Stimulated activated CD8-positive, alpha-beta memory T cell treated with anti-CD3 and anti-CD28 coated beads, Interleukin-15, amount 100 ng/mL, for 4 hours (primary cell): ENCODE data around the gene GTF2I.
"Not testable (repeated sequence)": the region's sequence is repeated elsewhere in the genome, so short reads cannot be mapped to it uniquely, and the experiment has no call there.

ENCODE experiments used
- DNase-seq, 2 donors: peaks; one replicate each; pipeline ENCODE4 v3.0.0-alpha.2; 2020; ENCODE audit warnings: low read depth in 2 of 2

GTF2I gene

GRCh38 chr7:74717889-74718288 is 60.4 kb downstream of the GTF2I start:
- DNase-seq = no peak

- DNase-seq = no peak
These were observed 60.8 kb downstream of the GTF2I start for GRCh38 chr7:74718336-74718735.

- DNase-seq = no peak
These were observed 64.6 kb downstream of the GTF2I start for GRCh38 chr7:74722153-74722552.

GRCh38 chr7:74725840-74726239 is 68.3 kb downstream of the GTF2I start:
- no peak for DNase-seq

DNA sequence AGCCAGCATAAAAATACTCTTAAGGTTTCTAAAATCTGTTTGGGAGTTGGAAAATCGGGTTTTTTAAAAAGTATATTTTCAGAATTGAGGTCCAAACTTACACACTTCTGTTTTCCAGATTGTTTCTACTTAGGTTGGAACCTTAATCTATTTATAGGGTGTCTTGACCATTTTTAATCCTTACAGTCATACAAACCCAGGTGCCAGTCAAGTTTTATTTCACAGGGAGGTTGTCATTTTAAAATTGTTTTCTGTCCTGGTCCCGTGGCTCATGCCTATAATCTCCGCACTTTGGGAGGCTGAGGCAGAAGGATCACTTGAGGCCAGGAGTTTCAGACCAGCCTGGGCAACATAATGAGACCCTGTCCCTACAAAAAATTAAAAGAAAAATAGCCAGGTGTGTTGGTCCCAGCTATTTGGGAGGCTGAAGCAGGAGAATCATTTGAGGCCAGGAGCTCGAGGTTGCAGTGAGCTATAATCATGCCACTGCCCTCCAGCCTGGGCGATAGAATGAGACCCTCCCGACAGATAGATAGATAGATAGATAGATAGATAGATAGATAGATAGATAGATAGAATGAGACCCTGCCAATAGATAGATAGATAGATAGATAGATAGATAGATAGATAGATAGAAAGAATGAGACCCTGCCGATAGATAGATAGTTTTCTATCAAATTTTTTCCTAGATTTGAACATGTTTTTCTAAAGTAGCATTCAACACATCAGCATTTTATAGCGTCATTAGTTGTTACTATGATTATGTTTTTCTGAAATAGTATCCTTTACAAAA is 69.0 kb downstream of the GTF2I start:
- DNase-seq = no peak

DNA sequence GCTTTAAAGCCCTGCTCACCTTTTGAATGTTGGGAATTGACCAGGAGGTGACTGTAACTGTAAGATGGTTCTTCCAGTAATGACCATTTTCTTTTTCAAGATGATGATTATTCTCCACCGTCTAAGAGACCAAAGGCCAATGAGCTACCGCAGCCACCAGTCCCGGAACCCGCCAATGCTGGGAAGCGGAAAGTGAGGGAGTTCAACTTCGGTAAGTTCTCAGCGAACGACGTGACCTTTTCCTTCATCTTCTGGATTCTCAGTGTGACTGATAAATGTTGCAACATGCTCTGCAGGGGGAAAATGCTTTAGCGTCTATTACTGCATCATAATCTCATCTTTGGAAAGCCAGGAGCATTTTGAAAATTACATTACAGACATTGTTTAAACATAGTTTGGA is 71.2 kb downstream of the GTF2I start:
- DNase-seq = not testable (repeated sequence)

DNA sequence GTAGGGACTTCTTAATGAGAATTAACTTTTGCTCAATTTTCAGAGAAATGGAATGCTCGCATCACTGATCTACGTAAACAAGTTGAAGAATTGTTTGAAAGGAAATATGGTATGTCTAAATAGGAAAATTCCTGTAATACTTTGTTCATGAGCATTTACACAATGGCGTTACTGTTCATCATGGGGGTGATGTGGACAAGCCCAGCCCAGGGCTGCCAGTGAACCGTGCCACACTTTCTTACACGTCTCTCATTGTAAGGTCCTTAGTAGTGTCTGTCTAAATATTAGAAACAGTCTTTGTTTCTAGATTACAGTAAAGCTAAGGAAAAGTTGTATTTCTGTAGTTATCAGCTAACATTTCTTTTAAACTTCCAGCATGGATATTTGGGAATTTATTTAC is 72.7 kb downstream of the GTF2I start:
- not testable (repeated sequence) for DNase-seq

DNA sequence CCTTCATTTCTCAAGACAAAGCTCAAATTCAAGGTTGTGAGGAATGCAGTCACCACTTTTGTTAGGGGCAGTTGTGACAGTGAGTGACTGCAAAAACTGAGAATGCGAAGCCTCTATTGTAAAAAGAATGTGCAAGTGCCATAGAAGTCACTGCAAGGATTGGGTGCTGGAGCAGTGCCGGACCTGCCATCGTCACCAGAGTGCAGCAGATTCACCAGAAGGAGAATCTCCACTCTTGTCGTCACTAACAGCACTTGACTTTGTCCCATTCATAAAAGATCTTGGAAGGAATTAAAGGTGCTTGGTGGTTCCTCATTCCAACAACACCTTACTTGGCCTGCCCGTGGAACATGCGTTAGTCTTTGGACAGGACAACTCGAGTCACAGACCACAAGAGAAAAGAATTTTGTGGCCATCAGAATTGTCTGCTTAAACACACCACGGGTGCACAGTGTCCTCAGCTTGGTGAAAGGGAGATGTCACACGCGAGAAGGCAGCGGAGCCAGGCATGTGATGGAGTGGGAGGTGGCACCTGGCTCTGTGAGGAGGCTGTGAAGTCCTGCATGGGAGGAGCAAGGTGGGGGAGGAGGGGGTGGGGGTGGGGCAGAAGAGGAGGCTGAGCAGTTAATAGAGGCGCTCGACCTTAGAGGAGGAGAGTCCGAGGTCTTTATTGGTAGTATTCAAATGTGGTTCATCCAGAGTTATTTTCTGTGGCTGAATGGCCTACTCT is 82.6 kb downstream of the GTF2I start:
- DNase-seq = not testable (repeated sequence)

- DNase-seq = not testable (repeated sequence)
These were observed 86.5 kb downstream of the GTF2I start for GRCh38 chr7:74743936-74744557.

DNA sequence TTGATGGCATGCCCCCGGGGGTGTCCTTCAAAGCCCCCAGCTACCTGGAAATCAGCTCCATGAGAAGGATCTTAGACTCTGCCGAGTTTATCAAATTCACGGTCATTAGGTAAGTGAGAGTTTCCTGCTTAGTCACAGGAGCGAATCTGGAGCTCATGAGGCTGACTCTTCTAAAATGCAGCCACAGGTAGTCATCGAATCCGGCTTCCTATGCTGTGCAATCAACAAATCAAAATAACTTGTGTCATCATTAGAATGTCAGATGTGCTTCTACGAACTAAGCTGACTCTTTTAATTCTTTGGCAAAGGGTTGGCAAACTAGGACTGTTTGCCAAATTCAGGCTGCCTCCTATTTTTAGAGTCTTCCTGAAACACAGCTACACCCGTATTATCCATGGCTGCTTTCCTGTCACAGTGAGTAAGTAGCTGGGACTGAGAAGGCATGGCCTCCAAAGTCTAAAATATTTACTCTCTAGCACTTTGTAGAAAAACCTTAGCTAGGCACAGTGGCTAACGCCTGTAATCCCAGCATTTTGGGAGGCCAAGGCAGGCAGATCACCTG is 96.5 kb downstream of the GTF2I start:
- DNase-seq = not testable (repeated sequence)

- DNase-seq = not testable (repeated sequence)
These were observed 99.2 kb downstream of the GTF2I start for GRCh38 chr7:74756673-74757072.

- DNase-seq = not testable (repeated sequence)
These were observed 100.8 kb downstream of the GTF2I start for GRCh38 chr7:74758268-74758667.

DNA sequence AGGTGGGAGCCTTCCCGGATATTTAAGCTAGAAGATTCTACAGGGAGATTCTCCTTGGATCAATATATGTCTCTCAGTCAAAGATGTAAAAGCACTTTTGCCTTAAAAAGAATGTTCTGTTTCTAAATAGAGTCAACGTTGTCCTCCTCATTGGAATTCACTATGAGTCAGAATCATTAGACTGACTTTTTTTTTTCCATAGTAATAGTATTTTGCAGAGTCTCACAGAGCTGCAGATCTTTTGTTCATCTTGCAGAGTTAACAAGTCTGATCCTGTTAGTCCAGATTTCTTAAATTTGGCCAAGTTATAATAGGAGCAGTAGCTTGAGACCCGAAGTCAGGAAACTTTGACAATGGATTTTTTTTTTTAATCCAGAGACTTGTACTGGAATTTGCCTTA is 101.5 kb downstream of the GTF2I start:
- not testable (repeated sequence) for DNase-seq

DNA sequence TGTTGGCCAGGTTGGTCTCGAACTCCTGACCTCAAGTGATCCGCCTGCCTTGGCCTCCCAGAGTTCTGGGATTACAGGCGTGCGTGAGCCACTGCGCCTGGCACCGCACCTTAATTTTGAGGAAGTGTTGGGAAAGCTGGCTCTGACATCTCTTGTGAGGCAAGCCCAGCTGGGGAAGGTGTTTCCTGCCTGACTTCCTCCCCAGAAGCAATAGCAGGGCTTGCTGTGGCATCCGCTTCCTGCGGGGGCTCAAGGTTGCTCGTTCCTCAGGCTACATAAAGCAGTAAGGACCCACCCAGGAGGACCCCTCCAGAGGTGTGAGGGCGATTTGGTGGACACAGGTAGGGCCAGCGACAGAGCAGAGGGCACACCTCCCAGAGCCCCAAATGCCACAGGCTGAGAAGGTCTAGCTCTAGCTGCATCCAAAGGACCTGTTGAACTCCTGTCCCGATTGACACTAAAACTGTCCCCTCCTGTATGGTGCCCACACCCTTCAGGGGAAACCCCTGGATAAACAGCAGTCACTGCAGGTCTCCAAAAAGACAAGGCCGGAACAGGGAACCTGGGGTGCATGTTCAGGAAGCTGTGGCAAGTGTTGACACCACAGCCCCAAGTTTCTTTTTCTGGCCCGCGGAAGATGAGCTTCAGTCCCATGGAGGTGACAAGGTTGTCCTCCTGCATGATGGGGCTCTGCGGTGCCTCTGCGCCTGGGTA is 107.8 kb downstream of the GTF2I start:
- not testable (repeated sequence) for DNase-seq

DNA sequence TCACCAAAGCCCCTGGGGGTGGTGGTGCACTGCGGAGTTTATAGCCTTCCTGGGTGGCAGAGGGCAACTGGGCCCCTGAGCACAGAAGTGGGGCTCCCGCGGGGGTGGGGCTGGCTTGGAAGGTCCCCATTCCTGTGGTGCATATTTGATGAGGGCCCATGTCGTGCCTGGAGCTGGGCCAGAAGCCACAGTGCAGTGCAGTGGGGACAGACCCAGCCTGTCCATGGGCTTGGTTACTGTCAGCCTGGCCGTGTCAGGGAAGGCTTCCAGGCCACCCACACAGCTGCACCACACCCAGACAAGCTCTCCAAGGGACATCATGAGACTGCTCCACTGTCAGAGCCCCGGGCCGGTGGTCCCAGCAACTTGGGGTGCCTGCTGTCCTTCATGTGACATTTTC is 109.0 kb downstream of the GTF2I start:
- DNase-seq = not testable (repeated sequence)

GRCh38 chr7:74766991-74767390 is 109.5 kb downstream of the GTF2I start:
- not testable (repeated sequence) for DNase-seq

DNA sequence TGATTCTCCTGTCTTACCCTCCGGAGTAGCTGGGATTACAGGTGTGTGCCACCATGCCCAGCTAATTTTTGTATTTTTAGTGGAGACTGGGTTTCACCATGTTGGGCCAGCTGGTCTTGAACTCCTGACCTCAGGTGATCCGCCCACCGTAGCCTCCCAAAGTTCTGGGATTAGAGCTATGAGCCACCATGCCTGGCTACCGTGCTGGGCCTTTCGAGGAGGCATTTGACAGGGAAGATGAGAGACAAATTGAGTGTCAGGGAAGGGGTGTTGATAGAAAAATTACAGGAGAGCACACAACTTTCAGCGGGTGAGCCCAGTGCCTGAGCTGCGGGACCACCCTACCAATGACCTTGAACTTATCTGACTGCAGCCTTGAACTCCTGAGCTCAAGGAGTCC is 112.5 kb downstream of the GTF2I start:
- not testable (repeated sequence) for DNase-seq

- not testable (repeated sequence) for DNase-seq
These were observed 114.6 kb downstream of the GTF2I start for GRCh38 chr7:74772093-74772492.

DNA sequence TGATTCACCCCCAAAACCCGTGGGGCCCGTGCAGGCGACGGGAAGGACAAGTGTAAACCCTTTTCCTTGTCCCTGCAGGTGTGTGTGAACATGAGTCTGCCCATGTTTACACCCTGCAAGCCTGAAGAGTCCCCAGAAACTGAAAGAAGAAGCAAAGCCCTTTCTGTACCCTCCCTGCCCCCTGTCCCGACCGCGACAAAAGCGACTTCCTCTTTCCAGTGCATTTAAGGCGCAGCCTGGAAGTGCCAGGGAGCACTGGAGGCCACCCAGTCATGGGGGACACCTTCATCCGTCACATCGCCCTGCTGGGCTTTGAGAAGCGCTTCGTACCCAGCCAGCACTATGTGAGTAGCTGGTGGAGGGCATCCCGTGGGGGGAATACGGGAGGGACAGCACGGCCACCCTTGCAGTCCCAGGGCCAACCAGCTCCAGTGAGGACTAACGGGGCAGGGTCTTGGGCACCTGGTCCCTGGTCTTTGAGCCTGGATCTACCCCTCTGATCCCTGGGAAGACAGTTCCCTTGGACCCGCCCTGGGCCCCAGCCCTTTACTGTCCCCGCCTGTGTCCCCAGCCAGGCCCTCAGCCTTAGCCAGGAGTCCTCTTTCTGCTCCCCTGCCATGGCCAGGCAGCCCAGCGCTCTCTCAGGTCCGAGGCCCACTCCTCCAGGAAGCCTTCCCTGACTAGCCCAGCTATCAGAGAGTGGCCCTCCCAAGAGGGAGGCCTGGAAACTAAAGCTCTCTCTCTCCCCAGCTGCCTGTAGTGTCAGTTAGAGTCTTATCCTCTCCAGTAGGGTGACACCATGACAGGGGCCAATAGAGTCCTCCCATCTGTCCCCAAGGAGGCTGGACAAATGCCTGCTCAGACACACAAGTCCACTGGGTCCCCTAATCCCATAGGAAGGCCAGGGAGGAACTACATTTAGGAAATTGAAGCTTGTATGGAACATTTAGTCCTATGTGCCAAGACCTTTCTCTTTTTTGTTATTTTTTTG is 116.5 kb downstream of the GTF2I start, which contains the start of gene NCF1:
NCF1 (plus strand) TSS at position 252 of the 991 bp plus-strand sequence; CDS start at position 273, 21 bp downstream.
- DNase-seq = not testable (repeated sequence)

- DNase-seq = not testable (repeated sequence)
These were observed 117.6 kb downstream of the GTF2I start for GRCh38 chr7:74775111-74775510.
